Upper lobe of left lung (tissue), 4 donors: Measurements from ENCODE around the gene AHRR.
"Not testable (repeated sequence)": the region's sequence is repeated elsewhere in the genome, so short reads cannot be mapped to it uniquely, and the experiment has no call there.

ENCODE experiments used
- EP300 ChIP-seq, 4 donors: sonication (generic); formaldehyde crosslinking; IDR thresholded peaks; one replicate each; pipeline ENCODE4 v1.5.1; 2017; ENCODE audit warnings: antibody characterized with exemption in 4 of 4, control low read depth in 2 of 4
- POLR2A ChIP-seq, 4 donors: fragments of 450-650 bp; IDR thresholded peaks; one replicate each; pipeline ENCODE4 v1.5.1; 2016 to 2017; ENCODE audit warnings: antibody characterized with exemption in 4 of 4, mild to moderate bottlenecking in 2 of 4
- POLR2AphosphoS5 ChIP-seq, 2 donors: sonication (generic); formaldehyde crosslinking; IDR thresholded peaks; one replicate each; pipeline ENCODE4 v1.5.1; 2017; ENCODE audit warnings: antibody characterized with exemption in 2 of 2
- TF ChIP-seq, protein P1 (sequence below), 6 experiments: fragments of 450-650 bp in 4 of 6; fragments of 200-600 bp in 2 of 6; sonication (generic) in 2 of 6; IDR thresholded peaks; one replicate each; pipeline ENCODE4 v1.5.1; 2016 to 2019; ENCODE audit warnings: antibody characterized with exemption in 6 of 6

DNA sequence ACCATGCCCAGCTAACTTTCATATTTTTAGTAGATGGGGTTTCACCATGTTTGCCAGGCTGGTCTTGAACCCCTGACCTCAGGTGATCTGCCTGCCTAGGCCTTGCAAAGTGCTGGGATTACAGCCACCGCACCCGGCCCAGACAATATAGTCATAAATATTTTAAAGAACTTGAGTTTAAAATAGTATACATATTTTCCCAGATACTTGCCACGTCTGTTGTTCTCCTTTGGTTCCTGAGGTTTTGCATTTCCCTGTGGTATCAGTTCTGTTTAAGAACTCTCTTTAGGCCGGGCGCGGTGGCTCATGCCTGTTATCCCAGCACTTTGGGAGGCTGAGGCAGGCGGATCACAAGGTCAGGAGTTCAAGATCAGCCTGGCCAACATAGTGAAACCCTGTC, 63.1 kb downstream of the AHRR start:
- TF ChIP-seq, protein P1, sequence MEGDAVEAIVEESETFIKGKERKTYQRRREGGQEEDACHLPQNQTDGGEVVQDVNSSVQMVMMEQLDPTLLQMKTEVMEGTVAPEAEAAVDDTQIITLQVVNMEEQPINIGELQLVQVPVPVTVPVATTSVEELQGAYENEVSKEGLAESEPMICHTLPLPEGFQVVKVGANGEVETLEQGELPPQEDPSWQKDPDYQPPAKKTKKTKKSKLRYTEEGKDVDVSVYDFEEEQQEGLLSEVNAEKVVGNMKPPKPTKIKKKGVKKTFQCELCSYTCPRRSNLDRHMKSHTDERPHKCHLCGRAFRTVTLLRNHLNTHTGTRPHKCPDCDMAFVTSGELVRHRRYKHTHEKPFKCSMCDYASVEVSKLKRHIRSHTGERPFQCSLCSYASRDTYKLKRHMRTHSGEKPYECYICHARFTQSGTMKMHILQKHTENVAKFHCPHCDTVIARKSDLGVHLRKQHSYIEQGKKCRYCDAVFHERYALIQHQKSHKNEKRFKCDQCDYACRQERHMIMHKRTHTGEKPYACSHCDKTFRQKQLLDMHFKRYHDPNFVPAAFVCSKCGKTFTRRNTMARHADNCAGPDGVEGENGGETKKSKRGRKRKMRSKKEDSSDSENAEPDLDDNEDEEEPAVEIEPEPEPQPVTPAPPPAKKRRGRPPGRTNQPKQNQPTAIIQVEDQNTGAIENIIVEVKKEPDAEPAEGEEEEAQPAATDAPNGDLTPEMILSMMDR (IDR thresholded peaks at IDR 0.05) = not testable (repeated sequence)
- not testable (repeated sequence) for TF ChIP-seq POLR2A, POLR2AphosphoS5, EP300 (IDR thresholded peaks at IDR 0.05)
